H4 (cell line): Measurements from ENCODE around the gene BMAL1. TPM values are rescaled to one million over a fixed set of nuclear protein-coding genes. Genes with fewer than 3 reads are reported as not detected.

Experiments used
- DNase-seq: peaks from one replicate; pipeline ENCODE4 v3.0.0-alpha.2; 2015; ENCODE audit warnings: low spot score
- total RNA-seq: library from RNA; depleted of rRNA; stranded (reverse); fragments of >200 nt; shearing (Covaris generic); gene quantifications from 2 replicates; pipeline ENCODE4 v1.2.3, GENCODE V29; 2014

BMAL1 gene
- total RNA-seq, 1 experiment from 2014 or later, result 12.1 TPM

GRCh38 chr11:13343067-13343466 is 65.5 kb downstream of the BMAL1 start:
- no peak for DNase-seq

GRCh38 chr11:13343931-13344717 is 66.5 kb downstream of the BMAL1 start:
- DNase-seq, result peak; percentile 81

GRCh38 chr11:13344818-13345217 is 67.2 kb downstream of the BMAL1 start:
- no peak for DNase-seq

- no peak for DNase-seq
Measured at GRCh38 chr11:13346470-13346869, 68.9 kb downstream of the BMAL1 start.

GRCh38 chr11:13347901-13348300 is 70.3 kb downstream of the BMAL1 start:
- no peak for DNase-seq

- no peak for DNase-seq
Measured at GRCh38 chr11:13348305-13348704, 70.7 kb downstream of the BMAL1 start.

- DNase-seq, result no peak
Measured at GRCh38 chr11:13349046-13349445, 71.5 kb downstream of the BMAL1 start.

- no peak for DNase-seq
Measured at GRCh38 chr11:13349581-13349980, 72.0 kb downstream of the BMAL1 start.

- DNase-seq, result no peak
Measured at GRCh38 chr11:13352711-13353110, 75.1 kb downstream of the BMAL1 start.

GRCh38 chr11:13354335-13354734 is 76.7 kb downstream of the BMAL1 start:
- no peak for DNase-seq

- no peak for DNase-seq
Measured at GRCh38 chr11:13355191-13355590, 77.6 kb downstream of the BMAL1 start.

- DNase-seq, result no peak
Measured at GRCh38 chr11:13357232-13357631, 79.6 kb downstream of the BMAL1 start.

GRCh38 chr11:13358596-13359270 is 81.1 kb downstream of the BMAL1 start:
- DNase-seq, result no peak

GRCh38 chr11:13362596-13363109 is 85.1 kb downstream of the BMAL1 start:
- DNase-seq, result no peak

- DNase-seq, result no peak
Measured at GRCh38 chr11:13364388-13364787, 86.8 kb downstream of the BMAL1 start.

- no peak for DNase-seq
Measured at GRCh38 chr11:13366266-13367026, 88.9 kb downstream of the BMAL1 start.

GRCh38 chr11:13367115-13367514 is 89.5 kb downstream of the BMAL1 start:
- DNase-seq, result no peak

GRCh38 chr11:13368041-13368446 is 90.5 kb downstream of the BMAL1 start:
- no peak for DNase-seq

GRCh38 chr11:13373216-13373615 is 95.6 kb downstream of the BMAL1 start:
- DNase-seq, result no peak

- DNase-seq, result no peak
Measured at GRCh38 chr11:13375798-13376197, 98.2 kb downstream of the BMAL1 start.

GRCh38 chr11:13376402-13376801 is 98.8 kb downstream of the BMAL1 start:
- DNase-seq, result no peak

GRCh38 chr11:13376838-13377237 is 99.2 kb downstream of the BMAL1 start:
- DNase-seq, result no peak
